GM23248 (cell line): ENCODE measurements around the gene CIROP.

Experiments used
- EZH2 ChIP-seq: fragments of 200-600 bp; sonication (generic); IDR thresholded peaks from 2 replicates; pipeline ENCODE4 v1.6.1; 2018; ENCODE audit warnings: antibody characterized with exemption, mild to moderate bottlenecking; ENCODE audit not compliant: insufficient read depth, poor library complexity, severe bottlenecking
- EZH2phosphoT487 ChIP-seq: fragments of 200-600 bp; sonication (generic); IDR thresholded peaks from 2 replicates; pipeline ENCODE4 v1.6.1; 2018; ENCODE audit warnings: antibody characterized with exemption, moderate library complexity, mild to moderate bottlenecking, low read depth; ENCODE audit not compliant: insufficient read depth

GRCh38 chr14:23114669-23115038 lies 9.9 kb upstream of the CIROP start:
- TF ChIP-seq EZH2 (no peak), EZH2phosphoT487 (no peak)
